Neutrophil (primary cell): ENCODE data around the gene GPR87.

Source experiments
- H3K27ac ChIP-seq: fragments of 200-600 bp; sonication (generic); 2 replicates; pipeline ENCODE4 v1.5.1; 2016; ENCODE audit warnings: mild to moderate bottlenecking, moderate library complexity
- H3K27me3 ChIP-seq: fragments of 200-600 bp; sonication (generic); 2 replicates; pipeline ENCODE4 v1.6.0; 2016; ENCODE audit warnings: mild to moderate bottlenecking
- H3K36me3 ChIP-seq: fragments of 200-600 bp; sonication (generic); 2 replicates; pipeline ENCODE4 v1.5.1; 2017
- H3K4me1 ChIP-seq, 2 experiments: fragments of 200-600 bp in 1 of 2; sonication (generic) in 1 of 2; 1 replicate in 1 of 2; 2 replicates in 1 of 2; pipeline versions ENCODE4 v1.5.1 to v1.6.1; 2013 to 2016; ENCODE audit warnings: low read depth in 1 of 2, low read length in 1 of 2, mild to moderate bottlenecking in 1 of 2, moderate library complexity in 1 of 2; ENCODE audit not compliant: control insufficient read depth in 1 of 2, insufficient read depth in 1 of 2
- H3K4me3 ChIP-seq, 2 experiments: fragments of 200-600 bp in 1 of 2; sonication (generic) in 1 of 2; 1 replicate in 1 of 2; 2 replicates in 1 of 2; pipeline ENCODE4 v1.5.1; 2013 to 2016; ENCODE audit warnings: low read depth in 1 of 2, low read length in 1 of 2, mild to moderate bottlenecking in 1 of 2, moderate library complexity in 1 of 2
- H3K9me3 ChIP-seq: fragments of 200-600 bp; sonication (generic); 2 replicates; pipeline ENCODE4 v1.5.1; 2016
- CTCF ChIP-seq: fragments of 200-600 bp; sonication (generic); IDR thresholded peaks from 2 replicates; pipeline ENCODE4 v1.5.1; 2016; ENCODE audit warnings: antibody characterized with exemption

GPR87 gene

GRCh38 chr3:151312972-151313371, 3.6 kb downstream of the GPR87 start:
- Histone ChIP-seq H3K9me3 (no peaks in the 10 kb centered on the region), H3K4me3 (no peak overlapping the region), H3K36me3 (no peaks in the 10 kb centered on the region), H3K27ac (no peak overlapping the region), H3K4me1 (peaks cover 13 to 18% of the 10 kb centered on the region in 2 experiments), H3K27me3 (no peaks in the 10 kb centered on the region)
- no peak for TF ChIP-seq CTCF

- no peak for TF ChIP-seq CTCF
- no peak overlapping the region for H3K27ac ChIP-seq
- H3K4me1 ChIP-seq: peaks cover 6% of the 10 kb centered on the region in 2 experiments
- H3K36me3 ChIP-seq: no peaks in the 10 kb centered on the region
- no peaks in the 10 kb centered on the region for H3K9me3 ChIP-seq
- H3K4me3 ChIP-seq: no peak overlapping the region
- no peaks in the 10 kb centered on the region for H3K27me3 ChIP-seq
Observed at GRCh38 chr3:151309566-151309965, 7.1 kb downstream of the GPR87 start.

- Histone ChIP-seq H3K4me3 (no peak overlapping the region), H3K4me1 (no peaks in the 10 kb centered on the region), H3K9me3 (no peaks in the 10 kb centered on the region), H3K36me3 (no peaks in the 10 kb centered on the region), H3K27me3 (no peaks in the 10 kb centered on the region), H3K27ac (no peak overlapping the region)
- no peak for TF ChIP-seq CTCF
Observed at GRCh38 chr3:151307583-151308488, 8.8 kb downstream of the GPR87 start.

- H3K27ac ChIP-seq: no peak overlapping the region
- no peaks in the 10 kb centered on the region for H3K9me3 ChIP-seq
- no peak for TF ChIP-seq CTCF
Observed at GRCh38 chr3:151307131-151307530, 9.5 kb downstream of the GPR87 start.

GRCh38 chr3:151306168-151306810, 10.3 kb downstream of the GPR87 start:
- no peak overlapping the region for H3K4me3 ChIP-seq
- no peaks in the 10 kb centered on the region for H3K9me3 ChIP-seq
- no peak overlapping the region for H3K27ac ChIP-seq
- H3K4me1 ChIP-seq: no peaks in the 10 kb centered on the region
- no peaks in the 10 kb centered on the region for H3K27me3 ChIP-seq
- no peaks in the 10 kb centered on the region for H3K36me3 ChIP-seq
- TF ChIP-seq CTCF: no peak

More at GRCh38 chr3:151307131-151307530, 9.5 kb downstream of the GPR87 start:
- no peak overlapping the region for H3K4me3 ChIP-seq
- no peaks in the 10 kb centered on the region for H3K36me3 ChIP-seq
- no peaks in the 10 kb centered on the region for H3K4me1 ChIP-seq
- no peaks in the 10 kb centered on the region for H3K27me3 ChIP-seq
